ENCODE measurements around the gene CNNM1. TPM values are rescaled to one million over a fixed set of nuclear protein-coding genes. Genes with fewer than 3 reads are reported as not detected.

Gene CNNM1
- 1 to 10 TPM; 1.9 to 3.6 (median 2.8) TPM for total RNA-seq

GRCh38 chr10:99329304-99329553, at the start of gene CNNM1:
Gene CNNM1, plus strand, starts transcription at chr10:99329356. Its CDS starts 32 bp downstream, at chr10:99329388.
- 0% methylated on average over 8 of the region's 24 CpGs for WGBS, 2 donors
- no peak for TF ChIP-seq CTCF (IDR thresholded peaks at IDR 0.05)
- intact Hi-C loops (cut with DNase I; ENCODE audit: low total_unique reads), result no loop called here
- peak within 1 kb of the TSS; percentile 55 for H3K4me3 ChIP-seq (ENCODE audit: low read depth, poor library complexity, severe bottlenecking)
- DNase-seq (ENCODE audit: low spot score in 2 of 2), result peak in 1 of 2 donors; percentile 87

- DNase-seq (ENCODE audit: low spot score in 2 of 2), result peak in 1 of 2 donors; percentile 16
- WGBS, 2 donors, result 17 to 22% methylated on average over 1 of the region's 1 CpG
- intact Hi-C loops (cut with DNase I; ENCODE audit: low total_unique reads), result no loop called here
- H3K4me3 ChIP-seq (ENCODE audit: low read depth, poor library complexity, severe bottlenecking), result no peak overlapping the region
- TF ChIP-seq CTCF (IDR thresholded peaks at IDR 0.05) (no peak), POLR2A (IDR thresholded peaks at IDR 0.05) (no peak)
Measured at GRCh38 chr10:99279626-99280111, 49.5 kb upstream of the CNNM1 start.

GRCh38 chr10:99280472-99280871, 48.7 kb upstream of the CNNM1 start:
- 41 to 48% methylated on average over 2 of the region's 2 CpGs for WGBS, 2 donors
- DNase-seq (ENCODE audit: low spot score in 2 of 2), result no peak
- TF ChIP-seq POLR2A (IDR thresholded peaks at IDR 0.05), result no peak
- TF ChIP-seq CTCF (IDR thresholded peaks at IDR 0.05), result no peak
- no peak overlapping the region for H3K4me3 ChIP-seq (ENCODE audit: low read depth, poor library complexity, severe bottlenecking)
- intact Hi-C loops (cut with DNase I; ENCODE audit: low total_unique reads), result no loop called here

GRCh38 chr10:99285881-99286280, 43.3 kb upstream of the CNNM1 start:
- TF ChIP-seq CTCF (IDR thresholded peaks at IDR 0.05) (no peak), POLR2A (IDR thresholded peaks at IDR 0.05) (no peak)
- H3K4me3 ChIP-seq (ENCODE audit: low read depth, poor library complexity, severe bottlenecking), result no peak overlapping the region

GRCh38 chr10:99290306-99290705, 38.9 kb upstream of the CNNM1 start:
- no peak for TF ChIP-seq POLR2A (IDR thresholded peaks at IDR 0.05)
- TF ChIP-seq CTCF (IDR thresholded peaks at IDR 0.05), result no peak
- H3K4me3 ChIP-seq (ENCODE audit: low read depth, poor library complexity, severe bottlenecking), result no peak overlapping the region
- intact Hi-C loops (cut with DNase I; ENCODE audit: low total_unique reads), result no loop called here
- DNase-seq (ENCODE audit: low spot score in 2 of 2), result no peak
- WGBS, 2 donors, result 93 to 96% methylated on average over 1 of the region's 1 CpG

More at GRCh38 chr10:99285881-99286280, 43.3 kb upstream of the CNNM1 start:
- intact Hi-C loops (cut with DNase I; ENCODE audit: low total_unique reads), result no loop called here
- 16 to 23% methylated on average over 3 of the region's 3 CpGs for whole genome bisulfite sequencing, 2 donors
- DNase-seq (ENCODE audit: low spot score in 2 of 2), result no peak

GRCh38 chr10:99292159-99292558, 37.0 kb upstream of the CNNM1 start:
- intact Hi-C loops (cut with DNase I; ENCODE audit: low total_unique reads), result no loop called here
- TF ChIP-seq CTCF (IDR thresholded peaks at IDR 0.05), result no peak
- DNase-seq (ENCODE audit: low spot score in 2 of 2), result no peak
- H3K4me3 ChIP-seq (ENCODE audit: low read depth, poor library complexity, severe bottlenecking), result no peak overlapping the region
- 18 to 33% methylated on average over 1 of the region's 1 CpG for WGBS, 2 donors

Measured in lower leg skin (tissue), 4 donors.